Measurements from ENCODE around the gene NFKBIB. TPM values are rescaled to one million over a fixed set of nuclear protein-coding genes. Genes with fewer than 3 reads are reported as not detected.

Gene NFKBIB
- total and polyA plus RNA-seq, 2 of the 13 experiments (the other 11 are each of a cell fraction or from before 2014, with no cell fraction given): 8.6 to 14.9 TPM

GRCh38 chr19:38851622-38852230, 48.0 kb upstream of the NFKBIB start:
- H2AFZ ChIP-seq (ENCODE audit: low read length): no peak overlapping the region
- no peaks in the 10 kb centered on the region for H3K9me3 ChIP-seq (ENCODE audit: low read length)
- H4K20me1 ChIP-seq (ENCODE audit: insufficient read depth, low read length): peaks cover 24% of the 10 kb centered on the region
- peak overlapping the region; percentile 92 for H3K4me2 ChIP-seq (ENCODE audit: low read depth, low read length)
- intact Hi-C loops (cut with micrococcal nuclease; ENCODE audit: unreplicated experiment): loop anchor here (2.0 kb wide), 2 partner anchors 21 to 47 kb away; partner anchors contain the start of genes ECH1, NFKBIB and SIRT2
- DNase-seq (ENCODE audit: low spot score) (peak; percentile 79), FAIRE-seq (no peak), ATAC-seq (peak; percentile 16)
- WGBS (ENCODE audit: low lambda C conversion rate): 2% methylated on average over 30 of the region's 67 CpGs
- H3K4me3 ChIP-seq (replicated peaks in 1 of 3; ENCODE audit: insufficient read depth in 1 of 3, low read depth in 2 of 3, low read length in 3 of 3): peak overlapping the region; percentile 84 to 93 (median 87)
- peak overlapping the region; percentile 91 for H3K27ac ChIP-seq (ENCODE audit: extremely low read length, insufficient read depth, low read length)
- H3K9ac ChIP-seq (ENCODE audit: insufficient read depth, low read depth, low read length): peak overlapping the region; percentile 88
- H3K27me3 ChIP-seq (ENCODE audit: control insufficient read depth in 1 of 2, insufficient read depth in 2 of 2, low read length in 2 of 2): no peaks in the 10 kb centered on the region; a peak in 1 of 5 replicates
- H3K36me3 ChIP-seq (replicated peaks in 1 of 2; ENCODE audit: control insufficient read depth in 1 of 2, insufficient read depth in 2 of 2, low read length in 2 of 2): peaks cover 7 to 12% of the 10 kb centered on the region in 2 experiments
- H3K4me1 ChIP-seq (ENCODE audit: insufficient read depth, low read length): peaks cover 49% of the 10 kb centered on the region
- ChIA-PET POLR2A (interaction anchor here (0.9 to 9.1 kb wide), 21 partner anchors 9 to 233 kb away, joined by 3 to 148 read pairs (median 5); partner anchors contain the start of genes ACTN4, ECH1, EIF3K and MRPS12), CTCF (ENCODE audit: low intra/inter-chr PET ratio, low total read pairs) (no interaction called here)
- H3K79me2 ChIP-seq (ENCODE audit: insufficient read depth, low read length): peaks cover 34% of the 10 kb centered on the region
- in situ Hi-C loops (cut with HindIII; ENCODE audit: extremely low pct_ligation_motif_present, low pct_unique_long_range_greater_than_20kb): no loop called here
- BruUV-seq (replicated peaks): no TSS peak
- peak; percentile 92 for TF ChIP-seq MAZ (IDR thresholded peaks at IDR 0.05; ENCODE audit: borderline replicate concordance, low read depth, low read length)
- TF ChIP-seq MAZ (CRISPR knock-in tag; IDR thresholded peaks at IDR 0.05; ENCODE audit: low read depth): peak; percentile 95
- TF ChIP-seq ZNF350 (CRISPR knock-in tag; IDR thresholded peaks at IDR 0.05; ENCODE audit: borderline replicate concordance, low read depth): no peak
- TF ChIP-seq MBNL3 (CRISPR knock-in tag; conservative IDR thresholded peaks at IDR 0.05): no peak
- TF ChIP-seq ZNF230 (CRISPR knock-in tag; IDR thresholded peaks at IDR 0.05): no peak
- no peak for TF ChIP-seq ZNF737 (CRISPR knock-in tag; IDR thresholded peaks at IDR 0.05; ENCODE audit: borderline replicate concordance)
- peak; percentile 71 for TF ChIP-seq SALL1 (CRISPR knock-in tag; IDR thresholded peaks at IDR 0.05)
- TF ChIP-seq, protein P1, sequence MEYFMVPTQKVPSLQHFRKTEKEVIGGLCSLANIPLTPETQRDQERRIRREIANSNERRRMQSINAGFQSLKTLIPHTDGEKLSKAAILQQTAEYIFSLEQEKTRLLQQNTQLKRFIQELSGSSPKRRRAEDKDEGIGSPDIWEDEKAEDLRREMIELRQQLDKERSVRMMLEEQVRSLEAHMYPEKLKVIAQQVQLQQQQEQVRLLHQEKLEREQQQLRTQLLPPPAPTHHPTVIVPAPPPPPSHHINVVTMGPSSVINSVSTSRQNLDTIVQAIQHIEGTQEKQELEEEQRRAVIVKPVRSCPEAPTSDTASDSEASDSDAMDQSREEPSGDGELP (IDR thresholded peaks at IDR 0.05; ENCODE audit: borderline replicate concordance, low read depth): 0 out of 2 replicates have a peak, but pooled peaks have one; percentile 13
- no peak for TF ChIP-seq ZNF781 (CRISPR knock-in tag; IDR thresholded peaks at IDR 0.05; ENCODE audit: borderline replicate concordance, not compliant biosample characterization)
- TF ChIP-seq ZNF770 (CRISPR knock-in tag; IDR thresholded peaks at IDR 0.05): peak; percentile 99
- TF ChIP-seq MAFG (CRISPR knock-in tag; IDR thresholded peaks at IDR 0.05): no peak
- TF ChIP-seq TAF15 (IDR thresholded peaks at IDR 0.05; ENCODE audit: low read depth, low read length, poor library complexity, severe bottlenecking): no peak
- TF ChIP-seq RXRB (CRISPR knock-in tag; IDR thresholded peaks at IDR 0.05; ENCODE audit: borderline replicate concordance): peak; percentile 50
- TF ChIP-seq SYNCRIP (IDR thresholded peaks at IDR 0.05; ENCODE audit: insufficient read depth, low read depth, low read length): no peak
- no peak for TF ChIP-seq HOXA7 (CRISPR knock-in tag; IDR thresholded peaks at IDR 0.05)
- peak; percentile 71 for TF ChIP-seq GMEB2 (CRISPR knock-in tag; IDR thresholded peaks at IDR 0.05; ENCODE audit: low read depth)
- TF ChIP-seq, protein P2, sequence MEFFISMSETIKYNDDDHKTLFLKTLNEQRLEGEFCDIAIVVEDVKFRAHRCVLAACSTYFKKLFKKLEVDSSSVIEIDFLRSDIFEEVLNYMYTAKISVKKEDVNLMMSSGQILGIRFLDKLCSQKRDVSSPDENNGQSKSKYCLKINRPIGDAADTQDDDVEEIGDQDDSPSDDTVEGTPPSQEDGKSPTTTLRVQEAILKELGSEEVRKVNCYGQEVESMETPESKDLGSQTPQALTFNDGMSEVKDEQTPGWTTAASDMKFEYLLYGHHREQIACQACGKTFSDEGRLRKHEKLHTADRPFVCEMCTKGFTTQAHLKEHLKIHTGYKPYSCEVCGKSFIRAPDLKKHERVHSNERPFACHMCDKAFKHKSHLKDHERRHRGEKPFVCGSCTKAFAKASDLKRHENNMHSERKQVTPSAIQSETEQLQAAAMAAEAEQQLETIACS (CRISPR knock-in tag; IDR thresholded peaks at IDR 0.05): no peak; the same call in 1 of the 2 replicates
- TF ChIP-seq PAWR (CRISPR knock-in tag; IDR thresholded peaks at IDR 0.05; ENCODE audit: borderline replicate concordance): no peak
